ENCODE data around the gene RPL21.
A peak's percentile ranks its signal among the peaks of the same experiment; 100 is the strongest.

GRCh38 chr13:27251166-27252091, at the start of gene RPL21:
- TF ChIP-seq CTCF (IDR thresholded peaks at IDR 0.05) (peak in 1 of 7 experiments; percentile 21), POLR2A (IDR thresholded peaks at IDR 0.05) (peak; percentile 69 to 91 (median 89))

Data from body of pancreas (tissue), 4 donors.